GM12878 (cell line): ENCODE measurements around the gene ARHGEF18. TPM values are rescaled to one million over a fixed set of nuclear protein-coding genes. Genes with fewer than 3 reads are reported as not detected.

ENCODE experiments used
- CBX5 ChIP-seq: sonication (generic); IDR thresholded peaks from 2 replicates; pipeline ENCODE4 v1.6.1; 2016; ENCODE audit warnings: low read depth, moderate library complexity, mild to moderate bottlenecking, inconsistent platforms
- CHD1 ChIP-seq: IDR thresholded peaks from 2 replicates; pipeline ENCODE4 v1.6.1; 2012; ENCODE audit warnings: low read depth, low read length, improper control_type of control experiment
- CHD4 ChIP-seq: fragments of 200-600 bp; sonication (generic); IDR thresholded peaks from 2 replicates; pipeline ENCODE4 v1.6.1; 2016; ENCODE audit warnings: mild to moderate bottlenecking
- CREB1 ChIP-seq: IDR thresholded peaks from 2 replicates; pipeline ENCODE4 v1.6.1; 2012; ENCODE audit warnings: low read depth, mild to moderate bottlenecking, inconsistent platforms
- FOXK2 ChIP-seq: fragments of 450-650 bp; IDR thresholded peaks from 2 replicates; pipeline ENCODE4 v1.6.1; 2017; ENCODE audit warnings: mild to moderate bottlenecking, moderate library complexity
- FOXM1 ChIP-seq: IDR thresholded peaks from 2 replicates; pipeline ENCODE4 v1.6.1; 2012; ENCODE audit warnings: low read depth, mild to moderate bottlenecking, inconsistent platforms, low read length, moderate library complexity
- GABPA ChIP-seq: IDR thresholded peaks from 2 replicates; pipeline ENCODE4 v1.6.1; 2014; ENCODE audit warnings: antibody characterized with exemption, low read depth, mild to moderate bottlenecking, inconsistent platforms
- JUNB ChIP-seq: IDR thresholded peaks from 2 replicates; pipeline ENCODE4 v1.6.1; 2016; ENCODE audit warnings: antibody characterized with exemption, mild to moderate bottlenecking
- JUND ChIP-seq: IDR thresholded peaks from 2 replicates; pipeline ENCODE4 v1.6.1; 2012; ENCODE audit warnings: low read depth, mild to moderate bottlenecking, low read length, improper control_type of control experiment, moderate library complexity
- KAT2A ChIP-seq: conservative IDR thresholded peaks from 2 replicates; pipeline ENCODE4 v1.6.1; 2011; ENCODE audit warnings: low read depth, low read length; ENCODE audit not compliant: control insufficient read depth
- MTA3 ChIP-seq: IDR thresholded peaks from 2 replicates; pipeline ENCODE4 v1.6.1; 2012; ENCODE audit warnings: low read length, inconsistent platforms, borderline replicate concordance
- MYB ChIP-seq: fragments of 150-350 bp; IDR thresholded peaks from 2 replicates; pipeline ENCODE4 v1.6.1; 2014; ENCODE audit warnings: mild to moderate bottlenecking, low read depth, low read length, borderline replicate concordance
- NFIC ChIP-seq: IDR thresholded peaks from 2 replicates; pipeline ENCODE4 v1.6.1; 2012; ENCODE audit warnings: low read depth, mild to moderate bottlenecking, inconsistent platforms, low read length, moderate library complexity
- POLR2AphosphoS2 ChIP-seq: IDR thresholded peaks from 2 replicates; pipeline ENCODE4 v1.6.1; 2011; ENCODE audit warnings: low read depth, mild to moderate bottlenecking, low read length, improper control_type of control experiment, moderate library complexity
- SP1 ChIP-seq: IDR thresholded peaks from one replicate; pipeline ENCODE4 v1.6.1; 2011; ENCODE audit warnings: low read depth, low read length
- STAT1 ChIP-seq: fragments of 450-650 bp; conservative IDR thresholded peaks from 2 replicates; pipeline ENCODE4 v1.6.1; 2014; ENCODE audit warnings: antibody characterized with exemption, mild to moderate bottlenecking
- ZNF207 ChIP-seq: fragments of 450-650 bp; IDR thresholded peaks from 2 replicates; pipeline ENCODE4 v1.6.1; 2014; ENCODE audit warnings: antibody characterized with exemption, mild to moderate bottlenecking, borderline replicate concordance
- ZNF274 ChIP-seq: IDR thresholded peaks from one replicate; pipeline ENCODE4 v1.8.0; 2011; ENCODE audit not compliant: insufficient read length, insufficient read depth
- polyA plus RNA-seq, 11 experiments: library from polyadenylated mRNA; depleted of rRNA in 4 of 11; unstranded in 6 of 11; stranded (reverse) in 5 of 11; fragments of >200 nt; fragmentation: Nextera tagmentation in 4 of 11; fragmentation: Illumina TruSeq in 1 of 11; extraction: Ambion mirVana in 4 of 11; extraction: Trizol in 1 of 11; gene quantifications; 1 replicate in 1 of 11; 2 replicates in 10 of 11; pipeline versions ENCODE4 v1.2.1 to v1.2.3, GENCODE V29; 2011 to 2016; ENCODE audit warnings: inconsistent platforms in 2 of 11, missing spikeins in 2 of 11, low read depth in 1 of 11
- total RNA-seq, 4 experiments: library from RNA; depleted of rRNA in 3 of 4; stranded (reverse); fragments of >200 nt in 3 of 4; fragmentation: Illumina TruSeq in 1 of 4; extraction: Trizol in 1 of 4; gene quantifications; 2 replicates each; pipeline versions ENCODE4 v1.2.1 to v1.2.3, GENCODE V29; 2013 to 2021
- TF ChIP-seq, protein P1 (sequence below): fragments of 450-650 bp; conservative IDR thresholded peaks from 2 replicates; pipeline ENCODE4 v1.6.1; 2017; ENCODE audit warnings: mild to moderate bottlenecking, moderate library complexity
- TF ChIP-seq, protein P2 (sequence below): IDR thresholded peaks from 2 replicates; pipeline ENCODE4 v1.6.1; 2012; ENCODE audit warnings: low read depth, low read length, improper control_type of control experiment
- TF ChIP-seq, protein P3 (sequence below): fragments of 450-650 bp; formaldehyde crosslinking; IDR thresholded peaks from 2 replicates; pipeline ENCODE4 v1.4.0; 2020; ENCODE audit warnings: mild to moderate bottlenecking, moderate library complexity
- TF ChIP-seq, protein P4 (sequence below): fragments of 450-650 bp; IDR thresholded peaks from 2 replicates; pipeline ENCODE4 v1.6.1; 2018; ENCODE audit warnings: mild to moderate bottlenecking, low read depth, moderate library complexity; ENCODE audit not compliant: partially characterized antibody

Gene ARHGEF18
- total and polyA plus RNA-seq, 10 of the 15 experiments (the other 5 are each of a cell fraction or from before 2014, with no cell fraction given), result 0.31 to 32.3 (median 13.4) TPM

DNA sequence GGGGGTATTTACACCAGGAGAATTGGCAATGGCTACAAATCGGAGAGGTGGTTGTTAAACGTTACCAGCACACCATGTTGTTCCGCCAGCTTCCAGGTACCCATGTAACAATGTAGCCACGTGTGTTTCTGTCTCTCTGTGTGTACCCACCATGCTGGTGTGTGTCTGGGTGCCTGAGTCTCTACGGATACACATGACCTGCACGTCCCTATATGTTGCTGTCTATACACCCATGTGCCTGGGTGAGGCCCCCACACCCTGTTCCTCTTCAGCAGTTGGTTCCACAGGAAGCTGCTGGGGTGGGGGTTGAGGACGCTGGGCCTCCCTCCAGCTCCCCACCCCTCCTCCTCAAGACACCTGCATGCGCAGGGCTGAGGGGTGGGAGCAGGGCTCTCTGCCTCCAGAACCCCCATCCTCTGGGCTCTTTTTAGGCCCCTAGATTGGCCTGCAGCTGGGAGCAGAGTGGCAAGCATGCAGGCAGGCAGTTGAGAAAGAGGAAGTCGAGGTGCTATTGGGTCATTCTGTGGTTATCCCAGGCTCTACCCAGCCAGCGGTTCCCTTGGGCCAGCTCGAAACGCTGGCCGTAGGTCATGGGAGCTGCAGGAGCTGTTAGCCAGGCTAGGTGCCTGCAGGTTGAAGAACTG is at the start of gene ARHGEF18 (continued):
- TF ChIP-seq, protein P1, sequence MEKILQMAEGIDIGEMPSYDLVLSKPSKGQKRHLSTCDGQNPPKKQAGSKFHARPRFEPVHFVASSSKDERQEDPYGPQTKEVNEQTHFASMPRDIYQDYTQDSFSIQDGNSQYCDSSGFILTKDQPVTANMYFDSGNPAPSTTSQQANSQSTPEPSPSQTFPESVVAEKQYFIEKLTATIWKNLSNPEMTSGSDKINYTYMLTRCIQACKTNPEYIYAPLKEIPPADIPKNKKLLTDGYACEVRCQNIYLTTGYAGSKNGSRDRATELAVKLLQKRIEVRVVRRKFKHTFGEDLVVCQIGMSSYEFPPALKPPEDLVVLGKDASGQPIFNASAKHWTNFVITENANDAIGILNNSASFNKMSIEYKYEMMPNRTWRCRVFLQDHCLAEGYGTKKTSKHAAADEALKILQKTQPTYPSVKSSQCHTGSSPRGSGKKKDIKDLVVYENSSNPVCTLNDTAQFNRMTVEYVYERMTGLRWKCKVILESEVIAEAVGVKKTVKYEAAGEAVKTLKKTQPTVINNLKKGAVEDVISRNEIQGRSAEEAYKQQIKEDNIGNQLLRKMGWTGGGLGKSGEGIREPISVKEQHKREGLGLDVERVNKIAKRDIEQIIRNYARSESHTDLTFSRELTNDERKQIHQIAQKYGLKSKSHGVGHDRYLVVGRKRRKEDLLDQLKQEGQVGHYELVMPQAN, result no peak
- TF ChIP-seq CREB1 (0 out of 2 replicates have a peak, but pooled peaks have one; percentile 11), ZNF207 (no peak), CHD4 (no peak), STAT1 (no peak), KAT2A (no peak), CHD1 (no peak), MTA3 (no peak), JUND (no peak), SP1 (no peak), NFIC (peak; percentile 67; the same call in 1 of the 2 replicates), FOXM1 (no peak), MYB (no peak), ZNF274 (no peak), FOXK2 (no peak), GABPA (no peak), CBX5 (no peak), JUNB (no peak), POLR2AphosphoS2 (no peak)
- TF ChIP-seq, protein P2, sequence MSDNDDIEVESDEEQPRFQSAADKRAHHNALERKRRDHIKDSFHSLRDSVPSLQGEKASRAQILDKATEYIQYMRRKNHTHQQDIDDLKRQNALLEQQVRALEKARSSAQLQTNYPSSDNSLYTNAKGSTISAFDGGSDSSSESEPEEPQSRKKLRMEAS, result no peak; the same call in 1 of the 2 replicates
- TF ChIP-seq, protein P3, sequence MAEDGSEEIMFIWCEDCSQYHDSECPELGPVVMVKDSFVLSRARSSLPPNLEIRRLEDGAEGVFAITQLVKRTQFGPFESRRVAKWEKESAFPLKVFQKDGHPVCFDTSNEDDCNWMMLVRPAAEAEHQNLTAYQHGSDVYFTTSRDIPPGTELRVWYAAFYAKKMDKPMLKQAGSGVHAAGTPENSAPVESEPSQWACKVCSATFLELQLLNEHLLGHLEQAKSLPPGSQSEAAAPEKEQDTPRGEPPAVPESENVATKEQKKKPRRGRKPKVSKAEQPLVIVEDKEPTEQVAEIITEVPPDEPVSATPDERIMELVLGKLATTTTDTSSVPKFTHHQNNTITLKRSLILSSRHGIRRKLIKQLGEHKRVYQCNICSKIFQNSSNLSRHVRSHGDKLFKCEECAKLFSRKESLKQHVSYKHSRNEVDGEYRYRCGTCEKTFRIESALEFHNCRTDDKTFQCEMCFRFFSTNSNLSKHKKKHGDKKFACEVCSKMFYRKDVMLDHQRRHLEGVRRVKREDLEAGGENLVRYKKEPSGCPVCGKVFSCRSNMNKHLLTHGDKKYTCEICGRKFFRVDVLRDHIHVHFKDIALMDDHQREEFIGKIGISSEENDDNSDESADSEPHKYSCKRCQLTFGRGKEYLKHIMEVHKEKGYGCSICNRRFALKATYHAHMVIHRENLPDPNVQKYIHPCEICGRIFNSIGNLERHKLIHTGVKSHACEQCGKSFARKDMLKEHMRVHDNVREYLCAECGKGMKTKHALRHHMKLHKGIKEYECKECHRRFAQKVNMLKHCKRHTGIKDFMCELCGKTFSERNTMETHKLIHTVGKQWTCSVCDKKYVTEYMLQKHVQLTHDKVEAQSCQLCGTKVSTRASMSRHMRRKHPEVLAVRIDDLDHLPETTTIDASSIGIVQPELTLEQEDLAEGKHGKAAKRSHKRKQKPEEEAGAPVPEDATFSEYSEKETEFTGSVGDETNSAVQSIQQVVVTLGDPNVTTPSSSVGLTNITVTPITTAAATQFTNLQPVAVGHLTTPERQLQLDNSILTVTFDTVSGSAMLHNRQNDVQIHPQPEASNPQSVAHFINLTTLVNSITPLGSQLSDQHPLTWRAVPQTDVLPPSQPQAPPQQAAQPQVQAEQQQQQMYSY (CRISPR knock-in tag), result no peak
- TF ChIP-seq, protein P4, sequence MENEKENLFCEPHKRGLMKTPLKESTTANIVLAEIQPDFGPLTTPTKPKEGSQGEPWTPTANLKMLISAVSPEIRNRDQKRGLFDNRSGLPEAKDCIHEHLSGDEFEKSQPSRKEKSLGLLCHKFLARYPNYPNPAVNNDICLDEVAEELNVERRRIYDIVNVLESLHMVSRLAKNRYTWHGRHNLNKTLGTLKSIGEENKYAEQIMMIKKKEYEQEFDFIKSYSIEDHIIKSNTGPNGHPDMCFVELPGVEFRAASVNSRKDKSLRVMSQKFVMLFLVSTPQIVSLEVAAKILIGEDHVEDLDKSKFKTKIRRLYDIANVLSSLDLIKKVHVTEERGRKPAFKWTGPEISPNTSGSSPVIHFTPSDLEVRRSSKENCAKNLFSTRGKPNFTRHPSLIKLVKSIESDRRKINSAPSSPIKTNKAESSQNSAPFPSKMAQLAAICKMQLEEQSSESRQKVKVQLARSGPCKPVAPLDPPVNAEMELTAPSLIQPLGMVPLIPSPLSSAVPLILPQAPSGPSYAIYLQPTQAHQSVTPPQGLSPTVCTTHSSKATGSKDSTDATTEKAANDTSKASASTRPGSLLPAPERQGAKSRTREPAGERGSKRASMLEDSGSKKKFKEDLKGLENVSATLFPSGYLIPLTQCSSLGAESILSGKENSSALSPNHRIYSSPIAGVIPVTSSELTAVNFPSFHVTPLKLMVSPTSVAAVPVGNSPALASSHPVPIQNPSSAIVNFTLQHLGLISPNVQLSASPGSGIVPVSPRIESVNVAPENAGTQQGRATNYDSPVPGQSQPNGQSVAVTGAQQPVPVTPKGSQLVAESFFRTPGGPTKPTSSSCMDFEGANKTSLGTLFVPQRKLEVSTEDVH, result no peak
